ENCODE results near the gene TSN. TPM values are rescaled to one million over a fixed set of nuclear protein-coding genes. Genes with fewer than 3 reads are reported as not detected.

The TSN gene
- total RNA-seq, 1 donor from 2014 or later = 43.9 TPM

Other genes starting within 250 kb of the TSN start
- not detected for gene RNU4ATAC, start 224.8 kb upstream of the TSN start, total RNA-seq
- 66.1 TPM for gene CLASP1, start 106.2 kb upstream of the TSN start, total RNA-seq
- 28.8 TPM for gene NIFK, start 18.8 kb upstream of the TSN start, total RNA-seq